ENCODE measurements around the gene ERICH4. TPM values are rescaled to one million over a fixed set of nuclear protein-coding genes. Genes with fewer than 3 reads are reported as not detected.

Gene ERICH4
- total RNA-seq, 1 donor, result not detected

DNA sequence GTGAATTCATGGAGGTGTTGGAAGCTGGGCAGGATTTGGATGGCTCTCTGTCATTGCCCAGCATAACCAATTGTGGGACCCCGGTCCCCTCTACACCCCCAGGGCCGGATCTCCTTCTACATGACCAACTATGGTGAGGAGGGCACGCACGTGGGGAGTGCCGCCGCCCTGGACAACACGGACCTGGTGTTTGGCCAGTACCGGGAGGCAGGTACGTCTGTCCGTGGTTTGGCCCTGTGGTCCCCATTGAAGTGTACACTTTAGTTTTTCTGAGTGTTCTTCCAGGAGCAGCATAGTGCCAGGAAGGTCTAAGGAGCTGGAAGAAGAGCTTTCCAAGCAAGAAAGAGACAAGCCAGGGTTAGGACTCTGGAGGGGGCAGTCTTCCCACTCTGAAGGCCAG is 29.0 kb upstream of the ERICH4 start:
- TF ChIP-seq, protein P1, sequence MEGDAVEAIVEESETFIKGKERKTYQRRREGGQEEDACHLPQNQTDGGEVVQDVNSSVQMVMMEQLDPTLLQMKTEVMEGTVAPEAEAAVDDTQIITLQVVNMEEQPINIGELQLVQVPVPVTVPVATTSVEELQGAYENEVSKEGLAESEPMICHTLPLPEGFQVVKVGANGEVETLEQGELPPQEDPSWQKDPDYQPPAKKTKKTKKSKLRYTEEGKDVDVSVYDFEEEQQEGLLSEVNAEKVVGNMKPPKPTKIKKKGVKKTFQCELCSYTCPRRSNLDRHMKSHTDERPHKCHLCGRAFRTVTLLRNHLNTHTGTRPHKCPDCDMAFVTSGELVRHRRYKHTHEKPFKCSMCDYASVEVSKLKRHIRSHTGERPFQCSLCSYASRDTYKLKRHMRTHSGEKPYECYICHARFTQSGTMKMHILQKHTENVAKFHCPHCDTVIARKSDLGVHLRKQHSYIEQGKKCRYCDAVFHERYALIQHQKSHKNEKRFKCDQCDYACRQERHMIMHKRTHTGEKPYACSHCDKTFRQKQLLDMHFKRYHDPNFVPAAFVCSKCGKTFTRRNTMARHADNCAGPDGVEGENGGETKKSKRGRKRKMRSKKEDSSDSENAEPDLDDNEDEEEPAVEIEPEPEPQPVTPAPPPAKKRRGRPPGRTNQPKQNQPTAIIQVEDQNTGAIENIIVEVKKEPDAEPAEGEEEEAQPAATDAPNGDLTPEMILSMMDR (IDR thresholded peaks at IDR 0.05; ENCODE audit: extremely low read depth, low read depth, low read length), result no peak
- Histone ChIP-seq H3K36me3 (ENCODE audit: insufficient read depth, low read length) (peaks cover 12% of the 10 kb centered on the region), H3K9me3 (ENCODE audit: low read depth, low read length) (no peaks in the 10 kb centered on the region), H3K79me2 (ENCODE audit: insufficient read depth, low read length) (no peaks in the 10 kb centered on the region), H2AFZ (ENCODE audit: low read length) (no peak overlapping the region), H4K20me1 (ENCODE audit: insufficient read depth, low read length) (peaks cover 4% of the 10 kb centered on the region), H3K27ac (ENCODE audit: low read depth, low read length) (no peak overlapping the region), H3K4me2 (ENCODE audit: insufficient read depth, low read length) (no peak overlapping the region), H3K27me3 (ENCODE audit: insufficient read depth, low read length) (no peaks in the 10 kb centered on the region), H3K4me1 (ENCODE audit: insufficient read depth, low read length) (peaks cover 10% of the 10 kb centered on the region), H3K4me3 (ENCODE audit: insufficient read depth, low read length) (no peak overlapping the region)
- DNase-seq (ENCODE audit: insufficient read length, low spot score, missing footprints), result no peak

DNA sequence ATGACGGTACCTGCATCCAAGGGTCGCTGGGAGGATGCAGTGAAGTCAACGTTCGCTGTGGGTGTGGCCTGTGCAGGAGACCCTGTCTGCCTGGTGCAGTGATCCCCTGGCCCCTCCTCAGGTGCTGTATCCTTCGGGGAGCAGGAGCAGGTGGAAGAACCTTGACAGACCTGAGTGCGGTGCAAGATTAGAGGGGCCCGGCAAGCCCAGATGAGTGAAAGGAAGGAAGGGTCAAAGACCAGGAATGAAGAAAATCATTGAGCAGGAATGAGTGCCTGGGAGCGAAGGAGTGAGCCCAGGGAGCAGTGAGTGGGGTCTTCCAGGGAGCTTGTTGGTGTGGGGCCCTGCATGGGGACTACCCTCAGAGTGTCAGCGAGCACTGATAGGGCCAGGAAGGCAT is 28.5 kb upstream of the ERICH4 start:
- Histone ChIP-seq H3K27me3 (ENCODE audit: insufficient read depth, low read length) (no peaks in the 10 kb centered on the region), H4K20me1 (ENCODE audit: insufficient read depth, low read length) (no peaks in the 10 kb centered on the region), H3K79me2 (ENCODE audit: insufficient read depth, low read length) (no peaks in the 10 kb centered on the region), H2AFZ (ENCODE audit: low read length) (no peak overlapping the region), H3K9me3 (ENCODE audit: low read depth, low read length) (no peaks in the 10 kb centered on the region), H3K27ac (ENCODE audit: low read depth, low read length) (no peak overlapping the region), H3K4me3 (ENCODE audit: insufficient read depth, low read length) (no peak overlapping the region), H3K36me3 (ENCODE audit: insufficient read depth, low read length) (peaks cover 16% of the 10 kb centered on the region), H3K4me1 (ENCODE audit: insufficient read depth, low read length) (peaks cover 5% of the 10 kb centered on the region), H3K4me2 (ENCODE audit: insufficient read depth, low read length) (no peak overlapping the region)
- DNase-seq (ENCODE audit: insufficient read length, low spot score, missing footprints), result peak; percentile 47
- TF ChIP-seq, protein P1 (IDR thresholded peaks at IDR 0.05; ENCODE audit: extremely low read depth, low read depth, low read length), result no peak

DNA sequence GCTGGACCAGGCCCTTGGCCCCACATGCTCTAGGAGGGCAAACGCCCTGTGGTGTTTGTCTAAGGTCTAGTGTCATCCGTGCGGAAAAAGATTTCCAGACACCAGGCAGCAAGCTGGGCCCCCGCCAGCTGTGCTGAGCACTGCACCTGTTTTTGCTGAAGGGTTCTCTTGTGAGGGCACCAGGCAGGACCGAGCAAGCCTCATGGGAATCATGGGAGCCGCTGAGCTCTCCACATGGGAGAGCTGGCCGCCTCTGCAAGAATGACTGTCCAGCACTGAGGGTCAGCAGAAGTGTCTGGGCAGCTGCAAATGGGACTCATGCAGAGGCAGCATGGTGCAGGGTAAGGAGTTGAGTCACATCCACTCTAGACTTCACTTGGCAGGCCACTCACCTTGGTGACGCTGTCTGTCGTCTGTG is 27.8 kb upstream of the ERICH4 start:
- no peak overlapping the region for H3K4me3 ChIP-seq (ENCODE audit: insufficient read depth, low read length)
- H3K9me3 ChIP-seq (ENCODE audit: low read depth, low read length), result no peaks in the 10 kb centered on the region
- DNase-seq (ENCODE audit: insufficient read length, low spot score, missing footprints), result peak; percentile 66
- H3K27ac ChIP-seq (ENCODE audit: low read depth, low read length), result no peak overlapping the region
- TF ChIP-seq, protein P1 (IDR thresholded peaks at IDR 0.05; ENCODE audit: extremely low read depth, low read depth, low read length), result no peak
- H3K36me3 ChIP-seq (ENCODE audit: insufficient read depth, low read length), result peaks cover 21% of the 10 kb centered on the region
- no peaks in the 10 kb centered on the region for H4K20me1 ChIP-seq (ENCODE audit: insufficient read depth, low read length)
- no peak overlapping the region for H3K4me2 ChIP-seq (ENCODE audit: insufficient read depth, low read length)
- no peaks in the 10 kb centered on the region for H3K79me2 ChIP-seq (ENCODE audit: insufficient read depth, low read length)
- no peaks in the 10 kb centered on the region for H3K27me3 ChIP-seq (ENCODE audit: insufficient read depth, low read length)
- H2AFZ ChIP-seq (ENCODE audit: low read length), result no peak overlapping the region
- peaks cover 2% of the 10 kb centered on the region for H3K4me1 ChIP-seq (ENCODE audit: insufficient read depth, low read length)

DNA sequence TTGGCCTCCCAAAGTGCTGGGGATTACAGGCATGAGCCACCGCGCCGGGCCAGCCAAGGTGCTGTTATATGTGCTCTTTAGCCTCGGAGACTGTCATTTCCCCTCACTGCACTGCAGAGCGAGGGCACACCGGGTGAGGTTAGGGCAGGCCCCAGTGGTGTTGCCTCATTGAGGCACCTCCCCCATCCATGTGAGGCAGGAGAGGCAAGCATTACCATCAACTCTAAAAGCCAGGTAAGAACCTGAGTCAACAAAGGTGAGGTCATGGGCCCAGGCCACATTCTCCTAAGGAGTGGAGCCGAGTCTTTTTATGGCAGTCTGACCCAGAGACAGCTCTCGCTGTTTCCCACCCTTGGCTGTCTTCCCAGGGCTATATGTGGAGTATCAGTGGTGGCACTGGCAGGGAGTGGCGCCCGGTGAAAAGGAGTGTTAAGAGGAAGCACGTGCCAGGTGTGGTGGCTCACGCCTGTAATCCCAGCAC is 26.7 kb upstream of the ERICH4 start:
- H3K27me3 ChIP-seq (ENCODE audit: insufficient read depth, low read length), result no peaks in the 10 kb centered on the region
- H4K20me1 ChIP-seq (ENCODE audit: insufficient read depth, low read length), result no peaks in the 10 kb centered on the region
- no peak overlapping the region for H3K27ac ChIP-seq (ENCODE audit: low read depth, low read length)
- H3K4me1 ChIP-seq (ENCODE audit: insufficient read depth, low read length), result peaks cover 2% of the 10 kb centered on the region
- no peaks in the 10 kb centered on the region for H3K79me2 ChIP-seq (ENCODE audit: insufficient read depth, low read length)
- H3K36me3 ChIP-seq (ENCODE audit: insufficient read depth, low read length), result peaks cover 24% of the 10 kb centered on the region
- no peak overlapping the region for H3K4me2 ChIP-seq (ENCODE audit: insufficient read depth, low read length)
- TF ChIP-seq, protein P1 (IDR thresholded peaks at IDR 0.05; ENCODE audit: extremely low read depth, low read depth, low read length), result no peak
- no peak overlapping the region for H3K4me3 ChIP-seq (ENCODE audit: insufficient read depth, low read length)
- peak; percentile 69 for DNase-seq (ENCODE audit: insufficient read length, low spot score, missing footprints)
- H3K9me3 ChIP-seq (ENCODE audit: low read depth, low read length), result no peaks in the 10 kb centered on the region
- no peak overlapping the region for H2AFZ ChIP-seq (ENCODE audit: low read length)

Data from osteoblast (primary cell).